Right lobe of liver (tissue), 4 donors: ENCODE data around the gene SLC17A4.

ENCODE experiments used
- POLR2A ChIP-seq: fragments of 450-650 bp; IDR thresholded peaks from one replicate; pipeline ENCODE4 v1.6.1; 2017; ENCODE audit warnings: antibody characterized with exemption, mild to moderate bottlenecking
- TF ChIP-seq, protein P1 (sequence below), 4 donors: fragments of 200-600 bp in 3 of 4; fragments of 450-650 bp in 1 of 4; IDR thresholded peaks; one replicate each; pipeline versions ENCODE4 v1.5.1 to v1.8.0; 2016 to 2022; ENCODE audit warnings: antibody characterized with exemption in 4 of 4, mild to moderate bottlenecking in 2 of 4
- donor health status: DM: no; HTN: no; CAD: no.
- donor health status: DM: no; HTN: no; CAD: no.
- donor health status: DM: no; HTN: yes; CAD: no.

DNA sequence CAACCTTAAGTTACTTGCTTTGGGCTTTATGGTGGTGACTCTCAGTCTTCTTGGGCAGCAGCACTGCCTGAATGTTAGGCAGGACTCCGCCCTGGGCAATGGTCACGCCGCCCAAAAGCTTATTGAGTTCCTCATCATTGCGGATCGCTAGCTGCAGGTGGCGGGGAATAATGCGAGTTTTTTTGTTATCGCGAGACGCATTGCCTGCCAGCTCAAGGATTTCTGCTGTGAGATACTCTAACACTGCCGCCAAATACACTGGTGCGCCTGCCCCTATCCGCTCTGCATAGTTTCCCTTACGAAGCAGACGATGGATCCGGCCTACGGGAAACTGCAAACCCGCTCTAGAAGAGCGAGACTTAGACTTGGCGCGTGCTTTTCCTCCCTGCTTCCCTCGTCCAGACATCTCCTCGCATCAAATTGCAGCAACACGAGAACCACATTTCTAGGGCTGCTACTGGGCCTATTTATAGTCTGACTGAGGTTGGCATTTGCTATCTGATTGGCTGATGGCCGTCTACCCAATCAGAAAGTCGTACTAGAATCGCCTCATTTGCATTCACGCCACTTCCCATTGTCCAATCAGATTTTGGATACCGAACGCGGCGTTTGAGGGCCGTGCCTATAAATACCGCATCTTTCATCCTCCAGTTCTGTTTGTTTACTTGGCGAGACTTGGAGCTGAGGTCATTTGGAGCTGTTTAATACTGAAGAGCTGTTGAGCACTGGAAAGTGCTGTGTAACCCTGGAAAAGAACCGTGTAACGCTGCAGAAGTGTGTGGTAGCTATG is 28.2 kb upstream of the SLC17A4 start:
- TF ChIP-seq, protein P1, sequence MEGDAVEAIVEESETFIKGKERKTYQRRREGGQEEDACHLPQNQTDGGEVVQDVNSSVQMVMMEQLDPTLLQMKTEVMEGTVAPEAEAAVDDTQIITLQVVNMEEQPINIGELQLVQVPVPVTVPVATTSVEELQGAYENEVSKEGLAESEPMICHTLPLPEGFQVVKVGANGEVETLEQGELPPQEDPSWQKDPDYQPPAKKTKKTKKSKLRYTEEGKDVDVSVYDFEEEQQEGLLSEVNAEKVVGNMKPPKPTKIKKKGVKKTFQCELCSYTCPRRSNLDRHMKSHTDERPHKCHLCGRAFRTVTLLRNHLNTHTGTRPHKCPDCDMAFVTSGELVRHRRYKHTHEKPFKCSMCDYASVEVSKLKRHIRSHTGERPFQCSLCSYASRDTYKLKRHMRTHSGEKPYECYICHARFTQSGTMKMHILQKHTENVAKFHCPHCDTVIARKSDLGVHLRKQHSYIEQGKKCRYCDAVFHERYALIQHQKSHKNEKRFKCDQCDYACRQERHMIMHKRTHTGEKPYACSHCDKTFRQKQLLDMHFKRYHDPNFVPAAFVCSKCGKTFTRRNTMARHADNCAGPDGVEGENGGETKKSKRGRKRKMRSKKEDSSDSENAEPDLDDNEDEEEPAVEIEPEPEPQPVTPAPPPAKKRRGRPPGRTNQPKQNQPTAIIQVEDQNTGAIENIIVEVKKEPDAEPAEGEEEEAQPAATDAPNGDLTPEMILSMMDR (IDR thresholded peaks at IDR 0.05): no peak
- TF ChIP-seq POLR2A: no peak
